Adrenal gland (tissue), 12 donors: ENCODE results near the gene SP3. TPM values are rescaled to one million over a fixed set of nuclear protein-coding genes. Genes with fewer than 3 reads are reported as not detected.

Experiments
- DNase-seq, 7 donors: peaks; one replicate each; pipeline ENCODE4 v3.0.0-alpha.2; 2019 to 2020
- H3K27ac ChIP-seq, 5 donors: fragments of 200-600 bp; sonication (generic) in 4 of 5; 1 replicate in 3 of 5; 2 replicates in 2 of 5; pipeline versions ENCODE4 v1.5.1 to v1.8.0; 2016 to 2020; ENCODE audit warnings: mild to moderate bottlenecking in 1 of 5
- H3K27me3 ChIP-seq: fragments of 200-600 bp; 2 replicates; pipeline ENCODE4 v1.8.0; 2021
- H3K36me3 ChIP-seq, 2 donors: fragments of 200-600 bp; replicated peaks in 1 of 2; 1 replicate in 1 of 2; 2 replicates in 1 of 2; pipeline versions ENCODE4 v1.5.1 to v1.8.0; 2018 to 2022
- H3K4me1 ChIP-seq, 2 donors: fragments of 200-600 bp; replicated peaks in 1 of 2; 1 replicate in 1 of 2; 2 replicates in 1 of 2; pipeline versions ENCODE4 v1.5.1 to v1.8.0; 2018 to 2021
- H3K4me3 ChIP-seq, 4 donors: fragments of 200-600 bp; sonication (generic) in 3 of 4; one replicate each; pipeline ENCODE4 v1.5.1; 2016 to 2018
- H3K9me3 ChIP-seq, 3 donors: fragments of 200-600 bp; sonication (generic) in 1 of 3; replicated peaks in 1 of 3; 1 replicate in 2 of 3; 2 replicates in 1 of 3; pipeline versions ENCODE4 v1.5.1 to v1.8.0; 2016 to 2021
- CTCF ChIP-seq, 6 experiments: fragments of 450-650 bp in 4 of 6; fragments of 200-600 bp in 2 of 6; sonication (generic) in 1 of 6; IDR thresholded peaks; 1 replicate in 5 of 6; 2 replicates in 1 of 6; pipeline versions ENCODE4 v1.5.1 to v1.8.0; 2016 to 2021; ENCODE audit warnings: antibody characterized with exemption in 6 of 6, mild to moderate bottlenecking in 2 of 6, moderate library complexity in 1 of 6
- POLR2A ChIP-seq, 2 donors: fragments of 450-650 bp; IDR thresholded peaks; one replicate each; pipeline ENCODE4 v1.6.1; 2017; ENCODE audit warnings: antibody characterized with exemption in 2 of 2, mild to moderate bottlenecking in 2 of 2, moderate library complexity in 1 of 2
- WGBS, 4 donors: extraction: QIAGEN DNeasy Blood & Tissue Kit in 2 of 4; methylation state at CpG; one replicate each; pipeline versions ENCODE4 v1.1.5 to v1.1.7; 2013 to 2017; 5-methylcytosine and 5-hydroxymethylcytosine counted together
- intact Hi-C, 2 donors: fragments of 100-400 bp; cut with DNase I; formaldehyde crosslinking; loops; one replicate each; pipeline versions ENCODE4 v1.14.1 to v1.15.0; 2022 to 2023
- polyA plus RNA-seq, 3 donors: library from polyadenylated mRNA; stranded (reverse); fragments of 200-250 nt in 2 of 3; fragments of 350-450 nt in 1 of 3; fragmentation: Illumina TruSeq in 1 of 3; extraction: RNeasy Lipid Tissue Mini Kit (QIAGEN cat#74804) in 1 of 3; gene quantifications; one replicate each; pipeline ENCODE4 v1.2.3, GENCODE V29; 2013 to 2014
- total RNA-seq, 9 donors: library from RNA; depleted of rRNA in 4 of 9; stranded (reverse); fragments of >200 nt in 4 of 9; fragments of 120-200 nt in 1 of 9; fragmentation: NEBNext Ultra II Directional in 1 of 9; extraction: Animal tissue kit (Norgen Biotek cat#: 25700) in 1 of 9; gene quantifications; one replicate each; pipeline versions ENCODE4 v1.1.0 to v1.2.4, GENCODE V29; 2013 to 2023
- donor health status: healthy with polysubstance abuse.
- donor health status: Bipolar disorder and iron deficiency.
- donor health status: DM: yes; HTN: yes; CAD: no.
- donor health status: DM: no; HTN: no; CAD: no.
- donor health status: DM: no; HTN: no; CAD: no.
- donor health status: DM: yes; HTN: yes; CAD: no.

The SP3 gene
- total and polyA plus RNA-seq, 12 donors: 8.9 to 118 (median 54.4) TPM

- no peaks in the 10 kb centered on the region for H3K9me3 ChIP-seq
- H3K4me3 ChIP-seq: no peak overlapping the region
- 86 to 92% (median 88%) methylated on average over 9 of the region's 9 CpGs for WGBS, 4 donors
- H3K27ac ChIP-seq: no peak overlapping the region
- no peaks in the 10 kb centered on the region for H3K36me3 ChIP-seq
- TF ChIP-seq POLR2A (IDR thresholded peaks at IDR 0.05): no peak
- TF ChIP-seq CTCF (IDR thresholded peaks at IDR 0.05): no peak
- intact Hi-C loops: no loop called here
- no peaks in the 10 kb centered on the region for H3K4me1 ChIP-seq
- no peaks in the 10 kb centered on the region for H3K27me3 ChIP-seq
- DNase-seq: no peak
These were observed 88.2 kb downstream of the SP3 start for GRCh38 chr2:173876833-173877413.

DNA sequence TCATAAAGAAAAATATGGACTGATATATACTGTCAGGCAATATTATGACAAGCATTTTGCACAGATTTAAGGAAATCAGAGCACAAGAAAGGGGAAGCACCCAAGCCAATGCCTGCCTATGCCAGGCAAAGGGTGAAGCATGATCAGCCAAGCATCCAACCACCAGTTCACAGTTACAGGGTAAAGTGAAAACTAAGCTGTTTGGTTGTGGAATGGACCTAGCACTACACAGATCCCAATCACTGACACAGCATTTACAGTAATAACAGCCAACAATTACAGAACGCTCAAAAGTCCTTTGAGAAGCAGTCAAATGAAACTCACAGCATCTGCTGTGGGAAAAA is 90.3 kb downstream of the SP3 start:
- Histone ChIP-seq H3K27ac (peak overlapping the region in 1 of 5 donors; percentile 47), H3K9me3 (no peaks in the 10 kb centered on the region), H3K4me3 (no peak overlapping the region), H3K27me3 (no peaks in the 10 kb centered on the region), H3K36me3 (no peaks in the 10 kb centered on the region), H3K4me1 (no peaks in the 10 kb centered on the region)
- DNase-seq: peak in 1 of 7 donors; percentile 11
- TF ChIP-seq POLR2A (IDR thresholded peaks at IDR 0.05) (no peak), CTCF (IDR thresholded peaks at IDR 0.05) (no peak)
- intact Hi-C loops: no loop called here
- 79 to 95% (median 88%) methylated on average over 1 of the region's 1 CpG for WGBS, 4 donors

DNA sequence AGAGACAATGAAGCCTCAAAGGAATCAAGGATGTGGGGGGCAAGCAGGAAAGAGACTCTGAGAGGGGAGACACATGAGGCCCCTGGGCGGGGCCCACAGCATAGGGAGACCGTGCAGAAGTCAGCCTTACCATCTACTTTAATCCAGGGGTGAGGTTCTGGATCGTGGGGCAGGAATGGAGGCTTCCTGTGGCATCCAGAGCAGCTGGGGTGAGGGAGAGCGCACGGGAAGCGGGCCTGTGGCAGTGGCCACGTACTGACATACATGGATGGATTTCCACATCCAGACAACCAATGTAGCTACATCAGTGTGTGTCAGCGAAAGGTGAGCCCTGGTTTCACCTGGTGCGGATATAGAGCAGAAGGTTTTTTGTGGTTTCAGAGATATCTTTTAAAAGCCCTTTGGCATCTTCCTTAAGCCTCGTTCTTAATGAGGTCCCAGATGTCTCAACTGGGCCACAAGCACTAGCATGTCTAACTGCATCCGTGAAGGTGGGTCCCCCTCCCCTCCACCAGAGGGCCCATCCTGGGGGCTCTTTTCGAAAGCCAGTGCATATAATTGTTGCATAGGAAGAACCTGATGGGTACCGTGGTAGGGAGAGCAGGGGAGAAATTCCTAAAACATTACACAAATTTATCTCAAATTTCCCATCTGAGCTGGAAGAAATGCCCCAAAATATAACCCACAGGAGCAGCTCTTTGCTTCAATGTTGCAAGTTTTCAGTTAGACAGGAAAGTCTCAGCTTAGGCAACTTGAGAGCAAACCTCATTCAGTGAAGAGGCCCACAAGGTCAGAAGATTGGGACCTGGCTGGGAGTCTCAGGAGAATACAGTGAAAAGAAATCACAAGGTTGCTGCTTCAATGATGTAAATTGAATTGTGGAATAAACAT is 90.9 kb downstream of the SP3 start:
- Histone ChIP-seq H3K36me3 (no peaks in the 10 kb centered on the region), H3K27me3 (no peaks in the 10 kb centered on the region), H3K4me1 (no peaks in the 10 kb centered on the region), H3K4me3 (no peak overlapping the region), H3K27ac (no peak overlapping the region), H3K9me3 (no peaks in the 10 kb centered on the region)
- DNase-seq: no peak
- TF ChIP-seq CTCF (IDR thresholded peaks at IDR 0.05) (no peak), POLR2A (IDR thresholded peaks at IDR 0.05) (no peak)
- WGBS, 4 donors: 72 to 84% (median 81%) methylated on average over 13 of the region's 13 CpGs
- intact Hi-C loops: no loop called here

- WGBS, 4 donors: 94 to 97% (median 95%) methylated on average over 4 to 5 of the region's 5 CpGs
- TF ChIP-seq POLR2A (IDR thresholded peaks at IDR 0.05) (no peak), CTCF (IDR thresholded peaks at IDR 0.05) (no peak)
- no peaks in the 10 kb centered on the region for H3K4me1 ChIP-seq
- H3K27me3 ChIP-seq: no peaks in the 10 kb centered on the region
- intact Hi-C loops: no loop called here
- H3K27ac ChIP-seq: no peak overlapping the region
- H3K4me3 ChIP-seq: no peak overlapping the region
- no peak for DNase-seq
- H3K9me3 ChIP-seq: no peaks in the 10 kb centered on the region
- no peaks in the 10 kb centered on the region for H3K36me3 ChIP-seq
These were observed 92.5 kb downstream of the SP3 start for GRCh38 chr2:173872714-173873113.
